Transverse colon (tissue), 4 donors: ENCODE measurements around the gene AVEN. TPM values are rescaled to one million over a fixed set of nuclear protein-coding genes. Genes with fewer than 3 reads are reported as not detected.

Experiments
- DNase-seq: peaks from one replicate; pipeline ENCODE4 v3.0.0-alpha.2; 2019
- H3K27ac ChIP-seq, 4 donors: fragments of 200-600 bp; sonication (generic); 2 replicates each; pipeline ENCODE4 v1.5.1; 2016 to 2018; ENCODE audit warnings: inconsistent platforms in 4 of 4
- H3K27me3 ChIP-seq: fragments of 200-600 bp; sonication (generic); 2 replicates; pipeline ENCODE4 v1.5.1; 2017; ENCODE audit warnings: inconsistent platforms
- H3K36me3 ChIP-seq, 4 donors: fragments of 200-600 bp; sonication (generic); 2 replicates each; pipeline ENCODE4 v1.5.1; 2017 to 2019; ENCODE audit warnings: inconsistent platforms in 4 of 4
- H3K4me1 ChIP-seq, 4 donors: fragments of 200-600 bp; sonication (generic); 2 replicates each; pipeline ENCODE4 v1.5.1; 2017 to 2020; ENCODE audit warnings: inconsistent platforms in 4 of 4
- H3K4me3 ChIP-seq, 4 donors: fragments of 200-600 bp; sonication (generic); 1 replicate in 1 of 4; 2 replicates in 3 of 4; pipeline versions ENCODE4 v1.5.1 to v1.6.1; 2017 to 2019; ENCODE audit warnings: inconsistent platforms in 4 of 4
- H3K9me3 ChIP-seq, 2 donors: fragments of 200-600 bp; sonication (generic); 2 replicates each; pipeline ENCODE4 v1.5.1; 2017 to 2019; ENCODE audit warnings: inconsistent platforms in 2 of 2
- CTCF ChIP-seq, 5 experiments: fragments of 200-600 bp in 3 of 5; fragments of 450-650 bp in 2 of 5; sonication (generic) in 3 of 5; IDR thresholded peaks; 1 replicate in 2 of 5; 2 replicates in 3 of 5; pipeline ENCODE4 v1.5.1; 2016 to 2017; ENCODE audit warnings: antibody characterized with exemption in 5 of 5, inconsistent platforms in 3 of 5, mild to moderate bottlenecking in 2 of 5, moderate library complexity in 1 of 5
- EP300 ChIP-seq: sonication (generic); formaldehyde crosslinking; IDR thresholded peaks from one replicate; pipeline ENCODE4 v1.6.1; 2017; ENCODE audit warnings: antibody characterized with exemption, low read depth
- POLR2A ChIP-seq: fragments of 450-650 bp; IDR thresholded peaks from one replicate; pipeline ENCODE4 v1.6.1; 2016; ENCODE audit warnings: antibody characterized with exemption, mild to moderate bottlenecking, moderate library complexity
- POLR2AphosphoS5 ChIP-seq, 3 donors: sonication (generic); formaldehyde crosslinking; IDR thresholded peaks; one replicate each; pipeline ENCODE4 v1.6.1; 2016; ENCODE audit warnings: antibody characterized with exemption in 3 of 3
- WGBS, 2 donors: methylation state at CpG; one replicate each; pipeline ENCODE4 v1.1.5; 2018; ENCODE audit warnings: low coverage in 1 of 2; 5-methylcytosine and 5-hydroxymethylcytosine counted together
- in situ Hi-C, 4 donors: fragments of 200-750 bp; cut with MboI; loops; one replicate each; pipeline versions ENCODE4 v1.15.0 to v1.15.1; 2017; ENCODE audit warnings: low sequenced_read_pairs in 3 of 4, low pct_ligation_motif_present in 1 of 4, low pct_unique_long_range_greater_than_20kb in 1 of 4
- intact Hi-C: fragments of 100-400 bp; cut with DNase I; formaldehyde crosslinking; loops from one replicate; pipeline ENCODE4 v1.15.1; 2023; ENCODE audit warnings: low total_unique reads
- total RNA-seq, 4 donors: library from RNA; depleted of rRNA; stranded (reverse); fragments of >200 nt; gene quantifications; one replicate each; pipeline ENCODE4 v1.1.0, GENCODE V29; 2016

AVEN gene
- total RNA-seq, 4 donors from 2014 or later: 4.9 to 21.3 (median 7.6) TPM

- no peaks in the 10 kb centered on the region for H3K27me3 ChIP-seq
- no peak overlapping the region for H3K4me3 ChIP-seq
- DNase-seq: no peak
- no peaks in the 10 kb centered on the region for H3K36me3 ChIP-seq
- H3K27ac ChIP-seq: no peak overlapping the region
- 71 to 82% methylated on average over 4 to 7 of the region's 7 CpGs for WGBS, 2 donors
- in situ Hi-C loops: loop anchor here in 2 of 4 donors (25.0 kb wide), 1 partner anchor 223 kb away; no protein-coding TSS in a partner anchor
- no peak for TF ChIP-seq POLR2AphosphoS5 (IDR thresholded peaks at IDR 0.05)
- TF ChIP-seq EP300: no peak
- TF ChIP-seq POLR2A: no peak
- no peak for TF ChIP-seq CTCF (IDR thresholded peaks at IDR 0.05)
- no peaks in the 10 kb centered on the region for H3K4me1 ChIP-seq
- intact Hi-C loops: no loop called here
- no peaks in the 10 kb centered on the region for H3K9me3 ChIP-seq
These were observed 79.0 kb downstream of the AVEN start for GRCh38 chr15:33959844-33960548.

- no peak for DNase-seq
These were observed 82.6 kb downstream of the AVEN start for GRCh38 chr15:33956397-33956796.

GRCh38 chr15:33955945-33956344, 83.1 kb downstream of the AVEN start:
- no peak overlapping the region for H3K27ac ChIP-seq
- TF ChIP-seq CTCF (IDR thresholded peaks at IDR 0.05) (no peak), POLR2A (no peak), EP300 (no peak), POLR2AphosphoS5 (IDR thresholded peaks at IDR 0.05) (no peak)
- intact Hi-C loops: no loop called here
- H3K27me3 ChIP-seq: no peaks in the 10 kb centered on the region
- no peak overlapping the region for H3K4me3 ChIP-seq
- in situ Hi-C loops: loop anchor here in 2 of 4 donors (25.0 kb wide), 1 partner anchor 219 kb away; no protein-coding TSS in a partner anchor
- DNase-seq: no peak
- no peaks in the 10 kb centered on the region for H3K36me3 ChIP-seq
- no peaks in the 10 kb centered on the region for H3K4me1 ChIP-seq
- WGBS, 2 donors: 77 to 84% methylated on average over 10 of the region's 10 CpGs
- H3K9me3 ChIP-seq: no peaks in the 10 kb centered on the region

More at GRCh38 chr15:33956397-33956796, 82.6 kb downstream of the AVEN start:
- Histone ChIP-seq H3K4me1 (no peaks in the 10 kb centered on the region), H3K27ac (no peak overlapping the region), H3K36me3 (no peaks in the 10 kb centered on the region), H3K4me3 (no peak overlapping the region), H3K9me3 (no peaks in the 10 kb centered on the region), H3K27me3 (no peaks in the 10 kb centered on the region)
- no peak for TF ChIP-seq POLR2AphosphoS5 (IDR thresholded peaks at IDR 0.05)
- no peak for TF ChIP-seq EP300
- no peak for TF ChIP-seq CTCF (IDR thresholded peaks at IDR 0.05)
- TF ChIP-seq POLR2A: no peak
- intact Hi-C loops (no loop called here), in situ Hi-C loops (loop anchor here in 2 of 4 donors (25.0 kb wide), 1 partner anchor 219 kb away; no protein-coding TSS in a partner anchor)
- 48 to 50% methylated on average over 1 of the region's 1 CpG for WGBS, 2 donors

- Histone ChIP-seq H3K27me3 (no peaks in the 10 kb centered on the region), H3K4me1 (no peaks in the 10 kb centered on the region), H3K36me3 (no peaks in the 10 kb centered on the region), H3K4me3 (no peak overlapping the region), H3K9me3 (no peaks in the 10 kb centered on the region), H3K27ac (no peak overlapping the region)
- no peak for DNase-seq
- intact Hi-C loops (no loop called here), in situ Hi-C loops (no loop called here)
- 78% methylated on average over 1 of the region's 1 CpG; no CpG with 5 or more reads in 1 of the 2 donors for WGBS, 2 donors
- TF ChIP-seq EP300 (no peak), POLR2A (no peak), POLR2AphosphoS5 (IDR thresholded peaks at IDR 0.05) (no peak)
These were observed 92.9 kb downstream of the AVEN start for GRCh38 chr15:33946152-33946551.
